ENCODE results near the gene DOP1A.

- TF ChIP-seq CTCF (IDR thresholded peaks at IDR 0.05): peak; percentile 95
- TF ChIP-seq, protein P1, sequence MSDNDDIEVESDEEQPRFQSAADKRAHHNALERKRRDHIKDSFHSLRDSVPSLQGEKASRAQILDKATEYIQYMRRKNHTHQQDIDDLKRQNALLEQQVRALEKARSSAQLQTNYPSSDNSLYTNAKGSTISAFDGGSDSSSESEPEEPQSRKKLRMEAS (IDR thresholded peaks at IDR 0.05; ENCODE audit: low read depth): 0 out of 2 replicates have a peak, but pooled peaks have one; percentile 23
- no peak for TF ChIP-seq TCF12 (IDR thresholded peaks at IDR 0.05)
- TF ChIP-seq, protein P2, sequence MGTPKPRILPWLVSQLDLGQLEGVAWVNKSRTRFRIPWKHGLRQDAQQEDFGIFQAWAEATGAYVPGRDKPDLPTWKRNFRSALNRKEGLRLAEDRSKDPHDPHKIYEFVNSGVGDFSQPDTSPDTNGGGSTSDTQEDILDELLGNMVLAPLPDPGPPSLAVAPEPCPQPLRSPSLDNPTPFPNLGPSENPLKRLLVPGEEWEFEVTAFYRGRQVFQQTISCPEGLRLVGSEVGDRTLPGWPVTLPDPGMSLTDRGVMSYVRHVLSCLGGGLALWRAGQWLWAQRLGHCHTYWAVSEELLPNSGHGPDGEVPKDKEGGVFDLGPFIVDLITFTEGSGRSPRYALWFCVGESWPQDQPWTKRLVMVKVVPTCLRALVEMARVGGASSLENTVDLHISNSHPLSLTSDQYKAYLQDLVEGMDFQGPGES (IDR thresholded peaks at IDR 0.05; ENCODE audit: low read depth, low read length): no peak
- no peak for TF ChIP-seq EZH2phosphoT487 (IDR thresholded peaks at IDR 0.05; ENCODE audit: borderline replicate concordance, low read depth)
- TF ChIP-seq GABPA (IDR thresholded peaks at IDR 0.05; ENCODE audit: low read depth): no peak
- no peak for TF ChIP-seq FOXM1 (IDR thresholded peaks at IDR 0.05; ENCODE audit: low read depth)
- TF ChIP-seq JUND (IDR thresholded peaks at IDR 0.05): no peak
Observed at GRCh38 chr6:83215131-83216047, 147.9 kb downstream of the DOP1A start.

Data from SK-N-SH (cell line).